Left ventricle myocardium inferior (tissue), 1 donor: ENCODE results near the gene GMPPB. TPM values are rescaled to one million over a fixed set of nuclear protein-coding genes. Genes with fewer than 3 reads are reported as not detected.

Experiments used
- DNase-seq: peaks from one replicate; pipeline ENCODE4 v3.0.0-alpha.2; 2020
- H3K27ac ChIP-seq: fragments of 200-600 bp; replicated peaks from 2 replicates; pipeline ENCODE4 v1.8.0; 2021
- H3K27me3 ChIP-seq: fragments of 200-600 bp; 2 replicates; pipeline ENCODE4 v1.8.0; 2021; ENCODE audit warnings: low read depth
- H3K36me3 ChIP-seq: fragments of 200-600 bp; 2 replicates; pipeline ENCODE4 v1.8.0; 2021
- H3K4me1 ChIP-seq: fragments of 200-600 bp; 2 replicates; pipeline ENCODE4 v1.8.0; 2021
- H3K4me3 ChIP-seq: fragments of 200-600 bp; 2 replicates; pipeline ENCODE4 v1.8.0; 2021; ENCODE audit warnings: mild to moderate bottlenecking, moderate library complexity
- H3K9me3 ChIP-seq: fragments of 200-600 bp; replicated peaks from 2 replicates; pipeline ENCODE4 v1.8.0; 2021
- CTCF ChIP-seq: fragments of 200-600 bp; IDR thresholded peaks from 2 replicates; pipeline ENCODE4 v1.8.0; 2021; ENCODE audit warnings: antibody characterized with exemption, mild to moderate bottlenecking, borderline replicate concordance
- intact Hi-C: fragments of 100-400 bp; cut with micrococcal nuclease; formaldehyde crosslinking; loops from one replicate; pipeline ENCODE4 v1.11.0; 2022
- total RNA-seq: library from RNA; stranded (reverse); fragmentation: NEBNext Ultra II Directional; extraction: Animal tissue kit (Norgen Biotek cat#: 25700); gene quantifications from one replicate; pipeline ENCODE4 v1.2.1, GENCODE V29; 2021
- donor health status: DM: no; HTN: yes; CAD: no; lungs with severe emphysema.

Gene GMPPB
- total RNA-seq, 1 donor from 2014 or later: 15.1 TPM

GRCh38 chr3:49723296-49723627 lies 489 bp downstream of the GMPPB start:
- intact Hi-C loops: no loop called here
- Histone ChIP-seq H3K4me1 (peaks cover 60% of the 10 kb centered on the region), H3K4me3 (peak overlapping the region; percentile 96), H3K27ac (peak overlapping the region; percentile 96), H3K27me3 (no peaks in the 10 kb centered on the region), H3K36me3 (peaks cover 52% of the 10 kb centered on the region), H3K9me3 (no peaks in the 10 kb centered on the region)
- no peak for TF ChIP-seq CTCF
- peak; percentile 51 for DNase-seq

- Histone ChIP-seq H3K9me3 (no peaks in the 10 kb centered on the region), H3K4me3 (peak overlapping the region; percentile 96), H3K36me3 (peaks cover 49% of the 10 kb centered on the region), H3K27me3 (no peaks in the 10 kb centered on the region), H3K4me1 (peaks cover 62% of the 10 kb centered on the region), H3K27ac (peak overlapping the region; percentile 96)
- intact Hi-C loops: no loop called here
- DNase-seq: peak; percentile 18
- TF ChIP-seq CTCF: no peak
Observed at GRCh38 chr3:49722896-49723295, 855 bp downstream of the GMPPB start.

DNA sequence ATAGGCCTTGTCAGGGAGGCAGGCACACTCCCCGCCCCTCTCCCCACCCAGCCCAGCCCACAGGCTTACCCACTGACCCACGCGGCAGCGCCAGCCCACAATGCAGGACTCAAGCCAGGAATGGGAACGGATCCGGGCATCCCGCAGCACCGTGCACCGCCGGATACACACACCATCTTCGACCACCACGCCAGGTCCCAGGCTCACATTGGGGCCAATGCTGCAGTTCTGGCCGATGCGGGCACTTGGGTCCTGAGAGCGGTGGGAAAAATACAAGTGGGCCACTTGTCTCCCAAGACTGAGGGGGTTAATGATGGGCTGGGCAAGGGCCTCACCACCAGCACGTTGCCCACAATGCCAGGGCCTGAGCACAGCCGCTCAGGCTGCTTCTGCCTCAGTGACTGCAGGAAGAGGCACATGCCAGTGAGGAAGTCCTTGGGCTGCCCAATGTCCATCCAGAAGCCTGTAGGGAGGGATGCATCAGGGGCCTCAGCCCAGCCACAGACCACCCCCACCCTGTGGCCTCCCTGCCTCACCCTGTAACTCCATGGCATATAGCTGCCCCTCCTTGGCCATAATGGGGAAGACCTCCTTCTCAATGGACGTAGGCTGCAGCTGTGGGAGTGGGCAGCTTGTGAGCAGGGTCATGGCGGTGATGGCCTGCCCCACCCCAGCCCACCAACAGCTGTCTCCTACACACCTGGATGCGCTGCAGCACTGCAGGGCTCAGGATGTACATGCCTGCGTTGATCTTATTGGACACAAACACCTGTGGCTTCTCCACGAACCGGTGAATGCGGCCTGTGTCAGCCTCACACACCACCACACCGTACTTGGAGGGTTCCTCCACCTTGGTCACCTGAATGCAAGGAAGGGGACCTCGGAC lies 1.6 kb downstream of the GMPPB start:
- peaks cover 62% of the 10 kb centered on the region for H3K4me1 ChIP-seq
- H3K4me3 ChIP-seq: peak overlapping the region; percentile 96
- no peaks in the 10 kb centered on the region for H3K27me3 ChIP-seq
- peaks cover 41% of the 10 kb centered on the region for H3K36me3 ChIP-seq
- no peak for DNase-seq
- no peaks in the 10 kb centered on the region for H3K9me3 ChIP-seq
- peak overlapping the region; percentile 96 for H3K27ac ChIP-seq
- intact Hi-C loops: no loop called here
- no peak for TF ChIP-seq CTCF

DNA sequence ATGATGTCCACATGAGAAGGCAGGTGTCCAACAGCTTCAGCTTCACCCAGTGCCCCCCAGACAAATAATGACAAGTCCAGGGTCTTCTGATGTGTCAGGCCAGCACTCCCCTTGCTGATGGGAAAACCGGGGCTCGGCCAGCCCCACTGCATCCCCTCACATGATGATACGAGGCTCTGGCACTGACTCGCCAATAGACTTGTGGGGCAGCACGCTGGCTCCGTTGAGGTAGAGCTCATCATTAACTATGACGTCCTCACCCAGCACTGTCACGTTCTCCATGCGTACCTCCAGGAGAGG lies 2.2 kb downstream of the GMPPB start:
- no peaks in the 10 kb centered on the region for H3K9me3 ChIP-seq
- H3K4me3 ChIP-seq: no peak overlapping the region
- no peak for DNase-seq
- no peaks in the 10 kb centered on the region for H3K27me3 ChIP-seq
- H3K36me3 ChIP-seq: peaks cover 38% of the 10 kb centered on the region
- intact Hi-C loops: no loop called here
- no peak overlapping the region for H3K27ac ChIP-seq
- H3K4me1 ChIP-seq: peaks cover 62% of the 10 kb centered on the region
- TF ChIP-seq CTCF: no peak

GRCh38 chr3:49720855-49721595 lies 2.7 kb downstream of the GMPPB start:
- intact Hi-C loops: no loop called here
- TF ChIP-seq CTCF: no peak

More at GRCh38 chr3:49720855-49721595, 2.7 kb downstream of the GMPPB start:
- H3K27ac ChIP-seq: no peak overlapping the region
- H3K4me1 ChIP-seq: peaks cover 62% of the 10 kb centered on the region
- no peaks in the 10 kb centered on the region for H3K27me3 ChIP-seq
- H3K36me3 ChIP-seq: peaks cover 36% of the 10 kb centered on the region
- no peaks in the 10 kb centered on the region for H3K9me3 ChIP-seq
- peak; percentile 14 for DNase-seq
- H3K4me3 ChIP-seq: no peak overlapping the region
